ENCODE data around the gene PIGU.

DNA sequence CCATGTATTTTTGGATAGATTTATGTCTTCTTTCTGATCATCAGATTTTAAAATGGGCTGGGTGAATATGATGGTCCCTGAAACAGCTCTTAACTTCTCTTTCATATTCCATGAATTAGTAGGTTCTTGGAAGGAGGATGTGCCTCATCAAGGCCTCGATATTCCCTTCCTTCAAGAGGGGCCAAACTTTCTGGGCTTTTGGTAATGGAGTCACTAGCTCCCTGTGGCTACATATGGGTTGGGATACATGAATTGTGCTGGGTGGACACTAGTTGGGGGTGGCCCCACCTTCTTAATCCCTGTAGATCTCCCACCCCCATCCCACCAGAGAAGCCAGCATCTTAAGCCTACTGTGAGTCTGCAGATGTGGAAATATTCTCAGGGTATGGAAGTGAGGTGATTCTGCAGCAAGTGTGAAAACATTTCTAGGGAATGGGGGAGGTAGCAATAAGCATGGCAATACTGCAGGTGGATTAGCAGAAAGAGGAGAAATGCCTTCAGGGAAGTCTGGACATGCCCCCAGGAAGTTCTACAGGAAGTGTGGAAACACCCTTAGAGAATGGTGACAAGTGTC is 29.5 kb upstream of the PIGU start:
- TF ChIP-seq CTCF (IDR thresholded peaks at IDR 0.05): no peak
- no peak for TF ChIP-seq POLR2A (IDR thresholded peaks at IDR 0.05)

Measured in stomach (tissue), 4 donors.